DND-41 (cell line): ENCODE results near the gene SUPT3H.

Experiments
- ATAC-seq: fragments of 200-7000 bp; cut with Tn5 transposase; 3 replicates; pipeline ENCODE4 v1.9.1; 2021; ENCODE audit warnings: low read depth; ENCODE audit not compliant: insufficient read depth
- DNase-seq: peaks from one replicate; pipeline ENCODE4 v3.0.0-alpha.2; 2020
- H2AFZ ChIP-seq: 2 replicates; pipeline ENCODE4 v1.6.0; 2012; ENCODE audit warnings: low read depth, low read length
- H3K27ac ChIP-seq: 2 replicates; pipeline ENCODE4 v1.5.1; 2012; ENCODE audit warnings: low read length, inconsistent platforms
- H3K27me3 ChIP-seq: fragments of 200-600 bp; sonication (generic); 2 replicates; pipeline ENCODE4 v1.6.0; 2012; ENCODE audit warnings: low read length, mild to moderate bottlenecking, inconsistent platforms; ENCODE audit not compliant: insufficient read depth, poor library complexity
- H3K36me3 ChIP-seq: 2 replicates; pipeline ENCODE4 v1.5.1; 2012; ENCODE audit warnings: low read length, inconsistent platforms; ENCODE audit not compliant: insufficient read depth
- H3K4me1 ChIP-seq: 2 replicates; pipeline ENCODE4 v1.5.1; 2012; ENCODE audit warnings: mild to moderate bottlenecking, low read length; ENCODE audit not compliant: insufficient read depth
- H3K4me2 ChIP-seq: 2 replicates; pipeline ENCODE4 v1.6.0; 2012; ENCODE audit warnings: mild to moderate bottlenecking, moderate library complexity, low read length, inconsistent platforms; ENCODE audit not compliant: insufficient read depth
- H3K4me3 ChIP-seq, 2 experiments: fragments of 200-600 bp in 1 of 2; shearing (Covaris generic) in 1 of 2; 2 replicates each; pipeline ENCODE4 v1.5.1; 2012 to 2016; ENCODE audit warnings: inconsistent platforms in 2 of 2, low read length in 2 of 2, mild to moderate bottlenecking in 2 of 2, low read depth in 1 of 2, moderate library complexity in 1 of 2
- H3K79me2 ChIP-seq: 2 replicates; pipeline ENCODE4 v1.6.0; 2012; ENCODE audit warnings: low read length, inconsistent platforms; ENCODE audit not compliant: insufficient read depth
- H3K9ac ChIP-seq: 2 replicates; pipeline ENCODE4 v1.6.0; 2012; ENCODE audit warnings: low read depth, mild to moderate bottlenecking, inconsistent platforms, low read length, moderate library complexity
- H3K9me3 ChIP-seq: 2 replicates; pipeline ENCODE4 v1.5.1; 2012; ENCODE audit warnings: low read length, moderate library complexity, mild to moderate bottlenecking, inconsistent platforms; ENCODE audit not compliant: insufficient read depth, severe bottlenecking
- H4K20me1 ChIP-seq: 2 replicates; pipeline ENCODE4 v1.6.0; 2012; ENCODE audit warnings: low read length; ENCODE audit not compliant: insufficient read depth
- EZH2 ChIP-seq: IDR thresholded peaks from 3 replicates; pipeline ENCODE4 v1.6.1; 2012; ENCODE audit warnings: borderline replicate concordance, low read depth, mild to moderate bottlenecking, moderate library complexity, low read length, inconsistent platforms; ENCODE audit not compliant: severe bottlenecking
- TF ChIP-seq, protein P1 (sequence below): IDR thresholded peaks from 2 replicates; pipeline ENCODE4 v1.5.1; 2012; ENCODE audit warnings: borderline replicate concordance, low read length, moderate library complexity, mild to moderate bottlenecking; ENCODE audit not compliant: poor library complexity, severe bottlenecking; ENCODE audit errors: extremely low read depth

The SUPT3H gene

DNA sequence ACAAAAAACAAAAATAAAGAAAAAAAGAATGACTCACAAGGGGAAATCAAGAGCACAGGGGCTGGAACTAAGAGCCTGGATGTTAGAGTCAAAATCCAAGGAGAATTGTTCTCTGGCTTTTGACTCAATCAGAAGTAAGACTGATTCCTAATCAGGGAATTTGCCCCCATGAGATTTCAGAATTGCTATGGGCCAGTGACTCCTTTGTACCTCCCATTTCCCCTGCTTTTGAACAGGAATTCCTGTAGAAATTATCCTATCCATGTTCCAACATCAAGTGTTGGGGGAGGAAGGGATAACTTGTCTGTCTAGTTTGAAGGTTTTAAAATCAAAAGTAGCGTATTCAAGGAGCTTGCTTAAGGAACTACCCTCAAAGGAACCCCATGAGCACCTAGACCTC is 593.5 kb downstream of the SUPT3H start:
- TF ChIP-seq EZH2 = no peak
- TF ChIP-seq, protein P1, sequence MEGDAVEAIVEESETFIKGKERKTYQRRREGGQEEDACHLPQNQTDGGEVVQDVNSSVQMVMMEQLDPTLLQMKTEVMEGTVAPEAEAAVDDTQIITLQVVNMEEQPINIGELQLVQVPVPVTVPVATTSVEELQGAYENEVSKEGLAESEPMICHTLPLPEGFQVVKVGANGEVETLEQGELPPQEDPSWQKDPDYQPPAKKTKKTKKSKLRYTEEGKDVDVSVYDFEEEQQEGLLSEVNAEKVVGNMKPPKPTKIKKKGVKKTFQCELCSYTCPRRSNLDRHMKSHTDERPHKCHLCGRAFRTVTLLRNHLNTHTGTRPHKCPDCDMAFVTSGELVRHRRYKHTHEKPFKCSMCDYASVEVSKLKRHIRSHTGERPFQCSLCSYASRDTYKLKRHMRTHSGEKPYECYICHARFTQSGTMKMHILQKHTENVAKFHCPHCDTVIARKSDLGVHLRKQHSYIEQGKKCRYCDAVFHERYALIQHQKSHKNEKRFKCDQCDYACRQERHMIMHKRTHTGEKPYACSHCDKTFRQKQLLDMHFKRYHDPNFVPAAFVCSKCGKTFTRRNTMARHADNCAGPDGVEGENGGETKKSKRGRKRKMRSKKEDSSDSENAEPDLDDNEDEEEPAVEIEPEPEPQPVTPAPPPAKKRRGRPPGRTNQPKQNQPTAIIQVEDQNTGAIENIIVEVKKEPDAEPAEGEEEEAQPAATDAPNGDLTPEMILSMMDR = no peak
- Histone ChIP-seq H3K9me3 (peaks cover 6% of the 10 kb centered on the region), H3K36me3 (no peaks in the 10 kb centered on the region), H3K79me2 (no peaks in the 10 kb centered on the region), H3K4me3 (no peak overlapping the region), H3K4me1 (peaks cover 17% of the 10 kb centered on the region), H3K9ac (no peak overlapping the region), H3K4me2 (no peak overlapping the region), H3K27ac (no peak overlapping the region), H3K27me3 (no peaks in the 10 kb centered on the region), H2AFZ (no peak overlapping the region), H4K20me1 (no peaks in the 10 kb centered on the region)
- ATAC-seq (no peak), DNase-seq (no peak)

DNA sequence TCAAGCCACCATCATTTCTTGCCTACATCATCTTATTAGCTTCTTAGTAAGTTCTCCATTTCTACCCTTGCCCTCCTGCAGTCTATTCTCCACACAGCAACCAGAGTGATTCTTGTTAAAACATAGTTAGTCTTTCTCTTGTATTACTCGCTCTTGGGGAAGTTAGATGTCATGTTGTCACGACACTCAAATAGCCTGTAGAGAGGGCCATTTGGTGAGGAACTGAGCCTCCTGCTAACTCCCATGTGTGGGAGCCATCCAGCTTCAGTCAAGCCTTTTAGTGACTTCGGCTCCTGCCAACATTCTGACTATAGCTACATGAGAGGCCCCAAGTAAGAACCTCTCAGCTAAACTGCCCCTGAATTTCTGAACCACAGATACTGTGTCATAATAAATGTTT is 594.8 kb downstream of the SUPT3H start:
- H3K9ac ChIP-seq = no peak overlapping the region
- no peaks in the 10 kb centered on the region for H3K36me3 ChIP-seq
- H3K27me3 ChIP-seq = no peaks in the 10 kb centered on the region
- TF ChIP-seq, protein P1 = no peak
- no peak for TF ChIP-seq EZH2
- no peak overlapping the region for H3K27ac ChIP-seq
- H2AFZ ChIP-seq = no peak overlapping the region
- peaks cover 6% of the 10 kb centered on the region for H3K9me3 ChIP-seq
- H4K20me1 ChIP-seq = no peaks in the 10 kb centered on the region
- no peaks in the 10 kb centered on the region for H3K79me2 ChIP-seq
- ATAC-seq (no peak), DNase-seq (no peak)
- no peak overlapping the region for H3K4me3 ChIP-seq
- peaks cover 7% of the 10 kb centered on the region for H3K4me1 ChIP-seq
- no peak overlapping the region for H3K4me2 ChIP-seq

DNA sequence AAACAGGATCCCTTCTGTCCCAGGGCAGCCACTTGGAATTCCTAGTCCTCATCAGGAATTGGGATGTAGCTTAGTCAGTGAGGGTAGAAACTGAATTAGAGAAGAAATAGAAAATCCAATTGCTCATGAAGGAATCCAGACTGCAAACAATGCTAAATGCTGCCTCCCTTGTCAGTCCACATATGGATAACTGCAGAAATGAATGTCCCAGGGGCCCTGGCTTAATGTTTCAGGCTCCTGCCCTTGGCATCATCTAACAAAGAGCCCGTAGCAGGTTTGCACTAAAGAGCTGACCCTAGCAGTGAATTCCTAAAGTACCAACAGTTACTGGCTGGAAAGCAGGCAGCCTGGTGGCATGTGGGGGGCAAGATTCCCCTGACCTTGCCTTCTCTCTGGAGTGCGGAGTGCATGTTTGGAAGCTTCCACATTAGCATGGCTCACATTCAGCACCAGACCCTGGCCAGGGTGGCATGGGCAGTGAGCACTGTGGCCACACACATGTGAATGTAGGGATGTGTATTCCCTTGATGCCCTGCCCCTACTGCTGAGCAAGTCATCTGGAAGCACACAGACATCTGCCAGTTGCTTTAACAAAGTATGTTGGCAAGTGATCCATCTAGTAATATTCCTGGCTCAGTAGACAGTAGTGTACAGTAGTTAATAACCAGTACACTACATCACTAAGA is 595.7 kb downstream of the SUPT3H start:
- H3K4me1 ChIP-seq = no peaks in the 10 kb centered on the region
- H3K79me2 ChIP-seq = no peaks in the 10 kb centered on the region
- H3K27me3 ChIP-seq = no peaks in the 10 kb centered on the region
- DNase-seq (no peak), ATAC-seq (no peak)
- H3K27ac ChIP-seq = no peak overlapping the region
- H4K20me1 ChIP-seq = no peaks in the 10 kb centered on the region
- TF ChIP-seq, protein P1 = no peak
- TF ChIP-seq EZH2 = no peak
- H3K9ac ChIP-seq = no peak overlapping the region
- H3K4me3 ChIP-seq = no peak overlapping the region
- no peak overlapping the region for H2AFZ ChIP-seq
- H3K9me3 ChIP-seq = peaks cover 6% of the 10 kb centered on the region
- H3K4me2 ChIP-seq = no peak overlapping the region
- no peaks in the 10 kb centered on the region for H3K36me3 ChIP-seq
